ENCODE results near the gene ZCCHC7.
A peak's percentile ranks its signal among the peaks of the same experiment; 100 is the strongest.
"Not testable (repeated sequence)": the region's sequence is repeated elsewhere in the genome, so short reads cannot be mapped to it uniquely, and the experiment has no call there.

The ZCCHC7 gene

DNA sequence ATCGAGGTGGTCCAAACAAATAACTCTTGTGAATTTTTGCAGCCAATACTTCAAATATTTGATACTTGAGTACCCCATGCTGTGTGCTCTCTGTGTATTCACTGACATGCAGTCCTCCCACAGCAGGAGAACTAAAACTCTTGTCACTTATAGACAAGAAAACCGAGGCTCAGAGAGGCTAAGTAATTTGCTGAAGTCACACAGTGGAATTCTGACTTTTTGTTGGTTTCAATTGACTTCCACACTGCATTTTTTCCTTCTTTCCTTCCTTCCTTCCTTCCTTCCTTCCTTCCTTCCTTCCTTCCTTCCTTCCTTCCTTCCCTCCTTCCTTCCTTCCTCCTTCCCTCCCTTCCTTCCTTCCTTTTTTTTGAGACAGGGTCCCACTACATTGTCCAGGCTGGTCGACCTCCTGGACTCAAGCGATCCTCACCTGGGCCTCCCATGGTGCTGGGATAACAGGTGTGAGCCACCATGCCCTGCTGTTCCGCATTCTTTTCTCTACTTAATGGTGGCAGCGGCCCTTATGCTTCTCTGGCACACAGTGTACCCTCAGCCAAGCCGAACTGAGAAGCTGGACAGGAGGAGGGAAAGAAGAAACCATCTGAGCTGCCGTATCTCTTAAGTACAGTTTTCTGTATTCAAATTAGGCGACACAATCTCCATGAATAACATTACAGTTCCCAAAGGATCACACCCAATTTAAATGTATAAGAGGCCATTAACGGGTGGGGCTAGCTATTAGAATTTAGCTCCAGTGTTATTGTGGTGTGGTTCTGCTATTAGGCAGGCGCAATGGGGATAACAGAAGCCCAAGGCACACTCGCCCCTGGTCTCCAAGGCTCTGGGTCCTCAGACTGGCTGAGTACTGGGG, 263.7 kb downstream of the ZCCHC7 start:
- Mint-ChIP-seq H3K4me3 (no peak overlapping the region), H3K27ac (peak overlapping the region; percentile 14), H3K9me3 (no peaks in the 10 kb centered on the region), H3K4me1 (peaks cover 10% of the 10 kb centered on the region), H3K36me3 (ENCODE audit: low read depth) (no peaks in the 10 kb centered on the region), H3K27me3 (peaks cover 2% of the 10 kb centered on the region)
- ATAC-seq (no peak), DNase-seq (no peak)

DNA sequence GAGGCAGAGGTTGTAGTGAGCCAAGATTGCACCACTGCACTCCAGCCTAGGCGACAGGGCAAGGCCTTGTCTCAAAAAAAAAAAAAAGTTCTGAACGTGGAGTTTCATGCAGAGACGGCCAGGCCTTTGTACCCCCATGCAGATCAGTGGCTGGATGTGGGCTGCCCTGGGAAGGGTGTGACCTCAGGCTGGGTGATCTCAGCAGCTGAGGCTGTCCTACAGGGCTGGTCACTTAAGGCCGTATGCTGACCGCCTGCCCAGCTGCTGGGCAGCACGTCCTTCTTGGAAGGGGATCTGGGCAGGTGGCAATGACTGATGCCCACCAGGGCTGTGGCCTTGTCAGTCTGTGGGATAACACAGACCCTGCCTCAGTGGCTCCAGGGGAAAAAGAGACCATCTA, 264.9 kb downstream of the ZCCHC7 start:
- H3K27ac Mint-ChIP-seq: no peak overlapping the region
- H3K36me3 Mint-ChIP-seq (ENCODE audit: low read depth): no peaks in the 10 kb centered on the region
- H3K27me3 Mint-ChIP-seq: peaks cover 2% of the 10 kb centered on the region
- DNase-seq (no peak), ATAC-seq (no peak)
- H3K4me3 Mint-ChIP-seq: no peak overlapping the region
- H3K4me1 Mint-ChIP-seq: peaks cover 12% of the 10 kb centered on the region
- no peaks in the 10 kb centered on the region for H3K9me3 Mint-ChIP-seq

DNA sequence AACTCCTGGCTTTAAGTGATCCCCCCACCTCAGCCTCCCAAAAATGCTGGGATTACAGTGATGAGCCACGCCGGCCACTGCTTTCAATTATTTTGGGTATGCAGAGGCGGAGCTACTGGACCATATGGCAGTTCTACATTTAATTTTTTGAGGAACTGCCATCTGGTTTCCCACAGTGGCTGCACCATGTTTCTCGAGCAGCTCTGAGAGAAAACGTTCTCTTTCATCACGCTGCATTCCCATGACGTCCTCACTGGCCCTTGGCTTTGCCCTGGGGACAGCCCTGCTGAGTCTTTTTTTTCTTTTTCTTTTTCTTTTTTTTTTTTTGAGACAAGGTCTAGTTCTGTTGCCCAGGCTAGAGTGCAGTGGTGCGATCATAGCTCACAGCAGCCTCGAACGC, 266.6 kb downstream of the ZCCHC7 start:
- Mint-ChIP-seq H3K9me3 (no peaks in the 10 kb centered on the region), H3K4me3 (no peak overlapping the region), H3K27me3 (no peaks in the 10 kb centered on the region), H3K4me1 (peaks cover 17% of the 10 kb centered on the region), H3K36me3 (ENCODE audit: low read depth) (no peaks in the 10 kb centered on the region), H3K27ac (no peak overlapping the region)
- ATAC-seq: no peak
- no peak for DNase-seq

DNA sequence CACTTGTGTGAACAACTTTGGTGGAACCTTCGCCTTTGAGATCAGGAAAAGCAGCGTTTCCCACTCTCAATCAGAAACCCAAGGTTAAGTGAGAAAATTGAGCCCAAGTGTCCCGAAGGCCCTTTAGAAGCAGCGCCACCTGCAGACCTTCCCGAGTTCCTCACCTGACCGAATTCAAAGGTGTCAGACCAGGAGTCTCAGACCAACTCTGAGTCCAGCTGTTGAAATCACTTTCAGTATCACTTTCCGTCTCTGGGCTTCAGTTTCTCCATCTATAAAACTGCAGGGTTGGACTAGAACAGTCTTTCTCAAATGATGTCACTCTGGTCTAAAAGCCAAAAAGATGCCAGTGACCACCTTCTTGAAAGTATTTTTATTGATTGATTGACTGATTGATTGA, 270.4 kb downstream of the ZCCHC7 start:
- ATAC-seq: peak; percentile 53

DNA sequence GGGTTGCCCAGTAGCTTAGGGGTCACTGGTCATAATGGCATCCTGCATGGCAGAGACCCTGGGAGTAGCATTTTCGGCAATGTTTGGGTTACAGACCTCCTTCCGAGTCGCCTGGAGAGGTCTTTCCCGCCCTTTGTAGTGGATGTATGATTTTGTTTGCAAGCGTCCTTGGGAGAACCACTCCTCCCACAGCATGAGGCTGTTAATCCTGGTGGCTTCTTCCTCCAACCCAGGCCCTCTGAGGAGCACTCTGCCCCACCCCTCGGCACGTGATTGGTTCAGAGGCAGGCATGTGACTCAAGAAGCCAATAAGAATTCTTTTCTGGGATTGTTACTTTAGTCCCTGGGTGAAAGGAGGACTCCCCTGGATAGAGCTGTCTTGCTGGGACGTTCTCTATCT, 271.9 kb downstream of the ZCCHC7 start:
- Mint-ChIP-seq H3K4me1 (peaks cover 9% of the 10 kb centered on the region), H3K36me3 (ENCODE audit: low read depth) (no peaks in the 10 kb centered on the region), H3K9me3 (no peaks in the 10 kb centered on the region), H3K4me3 (no peak overlapping the region), H3K27ac (no peak overlapping the region), H3K27me3 (no peaks in the 10 kb centered on the region)
- DNase-seq: no peak
- ATAC-seq: no peak

More for the DNA sequence above, 270.4 kb downstream of the ZCCHC7 start:
- H3K4me3 Mint-ChIP-seq: no peak overlapping the region
- peak; percentile 47 for DNase-seq
- H3K9me3 Mint-ChIP-seq: no peaks in the 10 kb centered on the region
- peaks cover 9% of the 10 kb centered on the region for H3K4me1 Mint-ChIP-seq
- H3K27ac Mint-ChIP-seq: no peak overlapping the region
- no peaks in the 10 kb centered on the region for H3K27me3 Mint-ChIP-seq
- H3K36me3 Mint-ChIP-seq (ENCODE audit: low read depth): no peaks in the 10 kb centered on the region

DNA sequence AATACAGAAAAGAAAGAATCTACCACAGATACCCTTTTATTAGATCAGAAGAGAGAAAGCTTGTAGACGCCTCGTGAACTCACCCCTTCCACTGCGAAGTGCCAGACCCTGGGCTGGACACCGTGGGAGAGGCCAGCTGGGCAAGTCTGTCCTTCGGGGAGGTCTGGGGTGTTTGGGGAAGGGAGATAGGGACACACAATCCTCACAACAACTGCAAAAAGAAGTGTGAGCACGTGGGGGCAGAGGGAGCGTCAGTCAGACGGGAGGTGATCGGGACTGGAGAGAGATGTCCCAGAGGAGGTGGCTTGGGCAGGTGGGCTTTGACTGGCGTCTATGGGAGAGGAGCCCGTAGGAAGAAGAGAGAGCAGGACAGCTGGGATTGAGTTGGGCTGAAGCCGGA, 274.9 kb downstream of the ZCCHC7 start:
- Mint-ChIP-seq H3K4me1 (peaks cover 9% of the 10 kb centered on the region), H3K4me3 (no peak overlapping the region), H3K9me3 (no peaks in the 10 kb centered on the region), H3K36me3 (ENCODE audit: low read depth) (no peaks in the 10 kb centered on the region), H3K27ac (no peak overlapping the region), H3K27me3 (no peaks in the 10 kb centered on the region)
- no peak for DNase-seq
- no peak for ATAC-seq

DNA sequence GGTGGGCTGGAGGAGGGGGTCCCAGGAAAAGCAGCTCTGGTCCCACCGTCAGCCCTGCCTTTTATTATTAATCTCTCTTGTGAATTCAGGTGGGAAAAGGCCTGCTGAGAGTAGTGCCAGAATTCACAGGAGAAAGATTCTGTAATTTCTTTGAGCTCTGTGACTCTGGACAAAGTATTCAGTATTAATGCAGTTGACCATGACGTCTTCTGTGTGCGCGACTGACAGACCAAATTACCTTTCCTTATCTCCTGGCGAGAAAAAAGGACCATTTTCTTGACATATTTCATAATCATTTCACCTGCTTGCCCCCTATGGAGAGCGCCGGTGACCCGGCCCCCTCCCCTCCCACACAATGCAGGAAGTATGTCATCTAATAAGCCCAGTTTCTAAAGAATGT, 275.3 kb downstream of the ZCCHC7 start:
- Mint-ChIP-seq H3K36me3 (ENCODE audit: low read depth) (no peaks in the 10 kb centered on the region), H3K9me3 (no peaks in the 10 kb centered on the region), H3K4me3 (no peak overlapping the region), H3K4me1 (peaks cover 6% of the 10 kb centered on the region), H3K27me3 (no peaks in the 10 kb centered on the region), H3K27ac (peak overlapping the region; percentile 54)
- ATAC-seq (no peak), DNase-seq (no peak)

DNA sequence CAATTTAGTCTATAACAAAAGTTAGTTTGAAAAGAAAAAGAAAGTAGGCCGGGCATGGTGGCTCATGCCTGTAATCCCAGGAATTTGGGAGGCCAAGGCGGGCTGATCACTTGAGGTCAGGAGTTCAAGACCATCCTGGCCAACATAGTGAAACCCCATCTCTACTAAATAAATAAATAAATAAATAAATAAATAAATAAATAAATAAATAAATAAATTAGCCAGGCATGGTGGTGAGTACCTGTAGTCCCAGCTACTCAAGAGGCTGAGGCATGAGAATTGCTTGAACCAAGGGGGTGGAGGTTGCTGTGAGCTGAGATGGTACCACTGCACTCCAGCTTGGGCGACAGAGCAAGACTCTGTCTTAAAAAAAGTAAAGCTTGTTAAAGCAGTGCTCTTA, 277.6 kb downstream of the ZCCHC7 start:
- not testable (repeated sequence) for DNase-seq; H3K27me3 Mint-ChIP-seq; H3K4me3 Mint-ChIP-seq; H3K9me3 Mint-ChIP-seq; H3K36me3 Mint-ChIP-seq (ENCODE audit: low read depth); H3K27ac Mint-ChIP-seq; ATAC-seq; H3K4me1 Mint-ChIP-seq

DNA sequence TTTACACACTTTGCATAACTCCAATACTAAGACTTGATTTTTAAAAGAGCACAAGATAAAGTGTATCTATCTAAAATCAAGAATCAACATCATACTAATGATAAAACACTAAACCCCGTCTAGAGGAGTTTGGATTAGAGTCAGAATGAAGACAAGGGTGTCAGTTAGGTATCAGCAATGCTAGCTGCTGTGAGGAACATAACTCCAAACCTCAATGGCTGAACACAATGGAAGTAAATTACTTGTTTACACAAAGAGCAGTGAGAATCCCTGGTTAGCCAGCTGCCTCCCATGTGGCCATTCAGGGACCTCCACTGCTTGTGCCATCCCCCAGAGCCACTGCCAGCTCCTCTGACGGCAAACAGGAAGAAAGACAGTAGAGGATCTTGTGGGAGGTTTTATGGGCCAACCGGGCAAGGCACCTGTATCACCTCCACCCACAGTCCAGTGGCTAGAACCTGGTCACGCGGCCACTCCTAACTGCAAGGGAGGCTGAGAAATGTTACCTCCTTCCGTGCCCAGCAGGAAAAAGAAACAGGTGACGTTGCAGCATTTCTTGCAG, 278.2 kb downstream of the ZCCHC7 start:
- no peak for DNase-seq
- H3K36me3 Mint-ChIP-seq (ENCODE audit: low read depth): no peaks in the 10 kb centered on the region
- no peak for ATAC-seq
- no peaks in the 10 kb centered on the region for H3K27me3 Mint-ChIP-seq
- H3K27ac Mint-ChIP-seq: no peak overlapping the region
- H3K9me3 Mint-ChIP-seq: no peaks in the 10 kb centered on the region
- peaks cover 12% of the 10 kb centered on the region for H3K4me1 Mint-ChIP-seq
- H3K4me3 Mint-ChIP-seq: no peak overlapping the region

DNA sequence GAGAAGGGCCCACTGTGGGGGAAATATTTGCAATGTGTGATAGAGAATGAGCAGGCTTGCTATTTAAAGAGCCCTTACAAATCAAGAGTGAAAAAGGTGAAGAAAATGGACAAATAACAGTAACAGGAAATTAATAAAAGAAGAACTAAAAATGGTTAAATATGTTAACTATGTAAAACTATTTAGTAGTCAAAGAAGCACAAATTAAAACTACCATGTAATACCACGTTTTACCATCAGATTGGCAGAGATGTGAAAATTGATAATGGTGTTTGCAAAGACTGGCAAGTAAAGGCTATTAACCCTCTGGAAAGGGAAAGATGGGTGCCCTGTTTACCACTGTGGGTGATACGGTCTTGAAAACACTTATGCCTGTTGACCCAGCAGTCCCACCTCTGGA, 279.0 kb downstream of the ZCCHC7 start:
- Mint-ChIP-seq H3K4me1 (peaks cover 16% of the 10 kb centered on the region), H3K27ac (peak overlapping the region; percentile 30), H3K9me3 (no peaks in the 10 kb centered on the region), H3K4me3 (no peak overlapping the region), H3K27me3 (no peaks in the 10 kb centered on the region), H3K36me3 (ENCODE audit: low read depth) (no peaks in the 10 kb centered on the region)
- ATAC-seq (no peak), DNase-seq (no peak)

DNA sequence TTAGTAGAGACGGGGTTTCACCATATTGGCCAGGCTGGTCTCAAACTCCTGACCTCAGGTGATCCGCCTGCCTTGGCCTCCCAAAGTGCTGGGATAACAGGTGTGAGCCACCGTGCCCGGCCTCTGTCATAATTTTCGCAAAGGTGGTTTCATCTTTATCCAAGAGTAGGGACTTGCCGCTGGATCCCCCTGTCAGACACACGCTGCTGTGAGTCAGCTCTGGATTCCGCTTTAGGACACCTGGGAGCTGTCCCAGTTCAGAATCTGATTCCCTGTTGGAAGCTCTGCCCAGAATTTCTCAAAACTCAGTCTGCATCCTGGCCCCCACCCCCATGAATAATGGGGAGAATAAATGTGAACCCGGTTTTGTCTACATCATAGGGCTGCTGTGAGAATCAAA, 284.2 kb downstream of the ZCCHC7 start:
- Mint-ChIP-seq H3K4me1 (peaks cover 43% of the 10 kb centered on the region), H3K27me3 (no peaks in the 10 kb centered on the region), H3K36me3 (ENCODE audit: low read depth) (peaks cover 2% of the 10 kb centered on the region), H3K4me3 (no peak overlapping the region), H3K9me3 (no peaks in the 10 kb centered on the region), H3K27ac (peak overlapping the region; percentile 31)
- ATAC-seq: no peak
- DNase-seq: no peak

DNA sequence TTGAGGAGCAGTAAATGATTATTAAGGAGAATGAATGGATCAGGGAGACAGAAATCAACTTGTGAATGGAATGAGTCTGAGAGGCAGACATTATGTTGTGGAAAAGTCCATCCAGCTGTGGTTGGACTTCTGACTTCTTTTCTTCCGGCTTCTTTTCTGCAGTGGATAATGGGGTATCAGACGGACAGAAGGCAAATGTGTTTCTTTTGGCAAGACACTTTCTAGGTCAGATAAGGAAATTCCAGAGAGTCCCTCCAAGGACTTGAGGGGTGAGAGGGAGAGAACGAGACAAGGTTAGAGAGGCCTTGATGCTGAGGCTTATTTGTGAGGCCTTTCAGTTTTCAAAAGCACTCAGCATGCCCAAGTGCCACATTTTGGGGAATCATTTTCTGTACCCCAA, 285.0 kb downstream of the ZCCHC7 start:
- no peaks in the 10 kb centered on the region for H3K9me3 Mint-ChIP-seq
- DNase-seq (no peak), ATAC-seq (no peak)
- no peak overlapping the region for H3K27ac Mint-ChIP-seq
- H3K4me1 Mint-ChIP-seq: peaks cover 50% of the 10 kb centered on the region
- H3K27me3 Mint-ChIP-seq: no peaks in the 10 kb centered on the region
- peaks cover 2% of the 10 kb centered on the region for H3K36me3 Mint-ChIP-seq (ENCODE audit: low read depth)
- no peak overlapping the region for H3K4me3 Mint-ChIP-seq

DNA sequence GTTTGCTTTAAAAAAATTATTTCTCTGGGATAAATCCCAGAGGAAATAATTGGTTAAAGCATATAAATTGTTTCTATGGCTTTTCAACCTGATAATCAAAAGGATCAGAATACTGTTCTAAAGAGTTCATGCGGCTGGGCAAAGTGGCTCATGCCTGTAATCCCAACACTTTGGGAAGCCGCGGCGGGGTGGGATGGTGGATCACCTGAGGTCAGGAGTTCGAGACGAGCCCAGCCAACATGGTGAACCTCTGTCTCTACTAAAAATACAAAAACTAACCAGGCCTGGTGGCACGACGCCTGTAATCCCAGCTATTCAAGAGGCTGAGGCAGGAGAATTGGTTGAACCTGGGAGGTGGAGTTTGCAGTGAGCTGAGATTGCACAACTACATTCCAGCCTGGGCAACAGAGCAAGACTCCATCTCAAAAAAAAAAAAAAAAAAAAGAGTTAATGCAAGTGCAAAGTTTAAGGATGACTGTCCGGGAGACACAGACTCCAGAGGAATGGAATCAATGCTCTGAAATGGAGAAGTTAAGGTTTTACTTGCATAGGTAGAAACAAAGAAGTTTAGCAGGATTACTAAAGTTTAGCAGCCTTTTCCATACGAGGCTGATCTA, 285.5 kb downstream of the ZCCHC7 start:
- DNase-seq (no peak), ATAC-seq (no peak)
- peaks cover 55% of the 10 kb centered on the region for H3K4me1 Mint-ChIP-seq
- peak overlapping the region; percentile 26 for H3K27ac Mint-ChIP-seq
- peaks cover 2% of the 10 kb centered on the region for H3K36me3 Mint-ChIP-seq (ENCODE audit: low read depth)
- no peaks in the 10 kb centered on the region for H3K9me3 Mint-ChIP-seq
- no peaks in the 10 kb centered on the region for H3K27me3 Mint-ChIP-seq
- H3K4me3 Mint-ChIP-seq: no peak overlapping the region

DNA sequence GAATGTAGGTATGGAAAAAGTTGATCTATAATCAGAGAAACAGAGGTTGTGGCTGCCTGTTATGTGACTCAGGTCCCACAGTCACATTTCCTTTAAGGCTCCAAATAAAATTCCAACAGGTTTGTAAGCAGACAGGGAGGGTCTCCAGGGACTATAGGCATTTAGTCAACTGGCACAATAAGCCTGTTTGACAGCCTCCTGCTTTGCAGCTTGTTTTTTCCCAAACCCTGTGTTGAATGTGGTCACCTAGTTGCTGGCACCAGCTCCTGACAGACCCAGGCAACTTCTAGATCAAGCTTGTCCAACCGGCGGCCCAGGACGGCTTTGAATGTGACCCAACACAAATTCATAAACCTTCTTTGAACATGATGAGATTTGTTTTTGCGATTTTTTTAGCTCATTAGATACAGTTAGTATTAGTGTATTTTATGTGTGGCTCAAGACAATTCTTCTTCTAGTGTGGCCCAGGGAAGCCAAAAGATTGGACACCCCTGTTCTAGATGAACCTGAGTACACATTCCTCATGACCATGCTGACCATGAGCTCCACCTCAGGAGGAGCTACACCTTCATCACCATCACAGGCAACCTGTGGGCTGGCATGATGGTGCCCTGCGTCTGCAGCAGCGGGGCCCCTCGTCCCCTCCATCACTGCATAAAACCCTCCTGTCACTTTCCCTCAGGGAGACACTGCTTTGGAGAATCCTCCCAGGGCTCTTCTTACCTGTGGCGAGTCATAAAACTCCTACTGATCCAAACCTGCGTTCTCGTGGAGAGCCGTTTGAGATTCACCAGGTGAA, 286.4 kb downstream of the ZCCHC7 start:
- H3K27ac Mint-ChIP-seq: peak overlapping the region; percentile 26
- no peak for ATAC-seq
- no peak overlapping the region for H3K4me3 Mint-ChIP-seq

More for the DNA sequence above, 286.4 kb downstream of the ZCCHC7 start:
- no peaks in the 10 kb centered on the region for H3K9me3 Mint-ChIP-seq
- no peak for DNase-seq
- peaks cover 63% of the 10 kb centered on the region for H3K4me1 Mint-ChIP-seq
- no peaks in the 10 kb centered on the region for H3K27me3 Mint-ChIP-seq
- peaks cover 2% of the 10 kb centered on the region for H3K36me3 Mint-ChIP-seq (ENCODE audit: low read depth)
